ENCODE data around the gene CAMSAP1.

DNA sequence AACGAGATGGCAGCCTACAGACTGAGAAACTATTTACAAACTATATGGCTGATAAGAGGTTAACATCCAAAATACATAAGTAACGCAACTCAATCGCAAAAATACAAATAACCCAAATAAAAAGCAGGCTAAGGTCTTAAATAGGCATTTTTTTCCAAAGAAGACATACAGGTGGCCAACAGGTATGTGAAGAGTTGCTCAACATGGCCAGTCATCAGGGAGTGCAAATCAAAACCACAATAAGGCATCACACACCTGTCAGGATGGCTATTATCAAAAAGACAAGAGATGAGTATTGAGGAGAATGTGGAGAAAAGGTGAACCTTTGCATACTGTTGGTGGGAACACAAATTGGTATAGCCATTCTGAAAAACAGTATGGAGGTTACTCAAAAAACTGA is 73.5 kb downstream of the CAMSAP1 start:
- no peak for TF ChIP-seq CTCF (IDR thresholded peaks at IDR 0.05; ENCODE audit: borderline replicate concordance, extremely low read depth, low read length, poor library complexity, severe bottlenecking)
- no peak for TF ChIP-seq EZH2 (IDR thresholded peaks at IDR 0.05; ENCODE audit: borderline replicate concordance, low read depth, low read length, severe bottlenecking)
